Heart left ventricle (tissue), 16 donors: ENCODE results near the gene RTN1. TPM values are rescaled to one million over a fixed set of nuclear protein-coding genes. Genes with fewer than 3 reads are reported as not detected.

ENCODE experiments used
- ATAC-seq, 4 donors: fragments of 200-7000 bp; cut with Tn5 transposase; one replicate each; pipeline ENCODE4 v1.9.1; 2020 to 2022; ENCODE audit warnings: moderate library complexity in 4 of 4, mild to moderate bottlenecking in 3 of 4, moderate number of reproducible peaks in 1 of 4
- DNase-seq, 5 donors: peaks; one replicate each; pipeline ENCODE4 v3.0.0-alpha.2; 2020
- H3K27ac ChIP-seq, 12 donors: fragments of 200-600 bp; sonication (generic) in 4 of 12; one replicate each; pipeline versions ENCODE4 v1.5.0 to v1.8.0; 2016 to 2022; ENCODE audit warnings: mild to moderate bottlenecking in 2 of 12
- H3K27me3 ChIP-seq, 9 donors: fragments of 200-600 bp; sonication (generic) in 2 of 9; one replicate each; pipeline versions ENCODE4 v1.5.1 to v1.8.0; 2016 to 2022; ENCODE audit warnings: mild to moderate bottlenecking in 3 of 9
- H3K36me3 ChIP-seq, 9 donors: fragments of 200-600 bp; sonication (generic) in 2 of 9; one replicate each; pipeline versions ENCODE4 v1.5.0 to v1.8.0; 2018 to 2022; ENCODE audit warnings: mild to moderate bottlenecking in 2 of 9
- H3K4me1 ChIP-seq, 12 donors: fragments of 200-600 bp; sonication (generic) in 4 of 12; one replicate each; pipeline versions ENCODE4 v1.5.0 to v1.8.0; 2016 to 2022; ENCODE audit warnings: mild to moderate bottlenecking in 3 of 12
- H3K4me3 ChIP-seq, 12 donors: fragments of 200-600 bp; sonication (generic) in 4 of 12; one replicate each; pipeline versions ENCODE4 v1.5.0 to v1.8.0; 2017 to 2022; ENCODE audit warnings: mild to moderate bottlenecking in 9 of 12, moderate library complexity in 4 of 12
- H3K9me3 ChIP-seq, 12 donors: fragments of 200-600 bp; sonication (generic) in 4 of 12; one replicate each; pipeline versions ENCODE4 v1.5.0 to v1.8.0; 2016 to 2022; ENCODE audit warnings: mild to moderate bottlenecking in 1 of 12
- CTCF ChIP-seq, 12 donors: fragments of 200-600 bp; sonication (generic) in 4 of 12; IDR thresholded peaks; one replicate each; pipeline versions ENCODE4 v1.5.0 to v1.8.0; 2018 to 2022; ENCODE audit warnings: antibody characterized with exemption in 12 of 12, mild to moderate bottlenecking in 5 of 12
- POLR2A ChIP-seq, 2 donors: fragments of 450-650 bp; IDR thresholded peaks; one replicate each; pipeline ENCODE4 v1.6.1; 2017; ENCODE audit warnings: antibody characterized with exemption in 2 of 2, mild to moderate bottlenecking in 2 of 2, moderate library complexity in 2 of 2
- WGBS, 4 donors: extraction: QIAGEN DNeasy Blood & Tissue Kit in 2 of 4; methylation state at CpG; one replicate each; pipeline versions ENCODE4 v1.1.5 to v1.1.7; 2013 to 2018; 5-methylcytosine and 5-hydroxymethylcytosine counted together
- intact Hi-C, 10 donors: fragments of 100-400 bp; cut with DNase I; formaldehyde crosslinking; loops; one replicate each; pipeline versions ENCODE4 v1.11.1 to v1.14.2; 2022
- microRNA-seq, 4 donors: library from miRNA; unstranded; fragments of <30 nt; microRNA quantifications; one replicate each; pipeline versions ENCODE4 to v1.2.0, GENCODE V29; 2017 to 2020
- polyA plus RNA-seq, 2 donors: library from polyadenylated mRNA; stranded (reverse); fragments of 200-250 nt; gene quantifications; one replicate each; pipeline ENCODE4 v1.2.3, GENCODE V29; 2013
- total RNA-seq, 9 donors: library from RNA; depleted of rRNA in 2 of 9; stranded (reverse); fragments of >200 nt in 2 of 9; fragmentation: NEBNext Ultra II Directional in 3 of 9; extraction: Animal tissue kit (Norgen Biotek cat#: 25700) in 3 of 9; gene quantifications; one replicate each; pipeline versions ENCODE4 v1.1.0 to v1.2.4, GENCODE V29; 2016 to 2023
- donor health status: ischemic (EF 13 %, LVEDD 7.1; RV severe dilation, severe dysfunction).
- donor health status: healthy with polysubstance abuse.
- donor health status: DM: no; HTN: yes; CAD: no.
- donor health status: DM: no; HTN: no; CAD: no.
- donor health status: ischemic (EF 25% LVEDD 6.9; RV normal size, moderate dysfunction).
- donor health status: ischemic (EF 25% LVEDD 5.7; RV mildly dilated, moderate dysfunction).
- donor health status: healthy.
- donor health status: DM: yes; HTN: yes; CAD: no.
- donor health status: ischemic (EF 35%, LVEDD 5.7; RV mildly dilated, moderate dysfunction).
- donor health status: nonischemic (EF 11% LVEDD 7.7; RV severe dilation, severe dysfunction).
- donor health status: DM: yes; HTN: yes; CAD: no.
- donor health status: PGD.
- donor health status: ischemic (EF 29% LVEDD 5.4; RV normal size, mild dysfunction).
- donor health status: nonischemic (EF 23%, LVEDD 6.1; RV moderate dilation, normal function).

RTN1 gene
- total and polyA plus RNA-seq, 11 donors, result 0.15 to 8.4 (median 0.90) TPM

- Histone ChIP-seq H3K9me3 (no peaks in the 10 kb centered on the region), H3K4me3 (no peak overlapping the region), H3K27me3 (peaks cover 0 to 12% (median 0%) of the 10 kb centered on the region in 9 donors), H3K27ac (no peak overlapping the region), H3K4me1 (no peaks in the 10 kb centered on the region), H3K36me3 (no peaks in the 10 kb centered on the region)
- 41 to 51% (median 45%) methylated on average over 1 of the region's 1 CpG for WGBS, 4 donors
- ATAC-seq, result no peak
- intact Hi-C loops, result no loop called here
- no peak for DNase-seq
- TF ChIP-seq POLR2A (IDR thresholded peaks at IDR 0.05) (no peak), CTCF (IDR thresholded peaks at IDR 0.05) (no peak)
These were observed 304.3 kb downstream of the RTN1 start for GRCh38 chr14:59566296-59566695.

GRCh38 chr14:59565087-59565486 lies 305.5 kb downstream of the RTN1 start:
- H3K4me1 ChIP-seq, result no peaks in the 10 kb centered on the region
- ATAC-seq (no peak), DNase-seq (no peak)
- no peak overlapping the region for H3K4me3 ChIP-seq
- no peak for TF ChIP-seq POLR2A (IDR thresholded peaks at IDR 0.05)
- no peak overlapping the region for H3K27ac ChIP-seq
- WGBS, 4 donors, result 75 to 85% (median 78%) methylated on average over 1 of the region's 1 CpG
- peaks cover 0 to 12% (median 0%) of the 10 kb centered on the region in 9 donors for H3K27me3 ChIP-seq
- H3K9me3 ChIP-seq, result no peaks in the 10 kb centered on the region
- H3K36me3 ChIP-seq, result no peaks in the 10 kb centered on the region
- intact Hi-C loops, result no loop called here

GRCh38 chr14:59564366-59564765 lies 306.2 kb downstream of the RTN1 start:
- H3K4me3 ChIP-seq, result no peak overlapping the region
- H3K9me3 ChIP-seq, result no peaks in the 10 kb centered on the region
- TF ChIP-seq CTCF (IDR thresholded peaks at IDR 0.05) (no peak), POLR2A (IDR thresholded peaks at IDR 0.05) (no peak)
- H3K27ac ChIP-seq, result no peak overlapping the region
- no peaks in the 10 kb centered on the region for H3K4me1 ChIP-seq
- WGBS, 4 donors, result 8 to 17% (median 12%) methylated on average over 2 of the region's 2 CpGs
- H3K36me3 ChIP-seq, result no peaks in the 10 kb centered on the region
- DNase-seq (no peak), ATAC-seq (no peak)
- intact Hi-C loops, result no loop called here
- peaks cover 0 to 12% (median 0%) of the 10 kb centered on the region in 9 donors for H3K27me3 ChIP-seq

- DNase-seq, result no peak
- peaks cover 0 to 8% (median 0%) of the 10 kb centered on the region in 12 donors for H3K9me3 ChIP-seq
- no peaks in the 10 kb centered on the region for H3K4me1 ChIP-seq
- WGBS, 4 donors, result 82 to 89% (median 85%) methylated on average over 2 of the region's 2 CpGs
- TF ChIP-seq CTCF (IDR thresholded peaks at IDR 0.05) (no peak), POLR2A (IDR thresholded peaks at IDR 0.05) (no peak)
- H3K27me3 ChIP-seq, result peaks cover 0 to 18% (median 0%) of the 10 kb centered on the region in 9 donors
- H3K4me3 ChIP-seq, result no peak overlapping the region
- H3K27ac ChIP-seq, result no peak overlapping the region
- intact Hi-C loops, result no loop called here
- H3K36me3 ChIP-seq, result no peaks in the 10 kb centered on the region
- no peak for ATAC-seq
These were observed 323.3 kb downstream of the RTN1 start for GRCh38 chr14:59547310-59547709.

Small RNAs within 50 kb of the gene (microRNA-seq; reads per million reads assigned to microRNA genes)
- gene MIR5586, result 0 to 0.60 (median 0.17) reads per million in 4 donors

Other genes with a start within 250 kb of the RTN1 start
- gene LRRC9, start 49.4 kb upstream of the RTN1 start, total RNA-seq, result under 1 TPM in 3 of 9 donors, not detected in 6; 0.36 to 0.66 (median 0.60) TPM
- gene LRRC9, start 49.4 kb upstream of the RTN1 start, polyA plus RNA-seq, result under 1 TPM in 1 of 2 donors, not detected in 1; 0.01 TPM
- 10 to 100 TPM; 22.1 to 56.2 (median 37.3) TPM for gene PCNX4, start 221.1 kb upstream of the RTN1 start, total RNA-seq
- gene PCNX4, start 221.1 kb upstream of the RTN1 start, polyA plus RNA-seq, result 10 to 100 TPM; 19.7 TPM